ENCODE measurements around the gene GTF3C4.

The GTF3C4 gene

GRCh38 chr9:132721661-132722060, 51.4 kb downstream of the GTF3C4 start:
- H3K4me1 Mint-ChIP-seq (ENCODE audit: low read depth): no peaks in the 10 kb centered on the region
- no peaks in the 10 kb centered on the region for H3K36me3 Mint-ChIP-seq (ENCODE audit: low read depth)
- no peak overlapping the region for H3K27ac Mint-ChIP-seq
- no peaks in the 10 kb centered on the region for H3K9me3 Mint-ChIP-seq
- H3K4me3 Mint-ChIP-seq: no peak overlapping the region
- intact Hi-C loops (cut with micrococcal nuclease): no loop called here
- H3K27me3 Mint-ChIP-seq: peaks cover 38% of the 10 kb centered on the region

GRCh38 chr9:132722564-132723065, 52.4 kb downstream of the GTF3C4 start:
- Mint-ChIP-seq H3K9me3 (no peaks in the 10 kb centered on the region), H3K4me1 (ENCODE audit: low read depth) (no peaks in the 10 kb centered on the region), H3K27ac (no peak overlapping the region), H3K36me3 (ENCODE audit: low read depth) (no peaks in the 10 kb centered on the region), H3K4me3 (no peak overlapping the region), H3K27me3 (peaks cover 29% of the 10 kb centered on the region)
- intact Hi-C loops (cut with micrococcal nuclease): no loop called here

GRCh38 chr9:132723809-132724208, 53.5 kb downstream of the GTF3C4 start:
- intact Hi-C loops (cut with micrococcal nuclease): no loop called here
- no peaks in the 10 kb centered on the region for H3K4me1 Mint-ChIP-seq (ENCODE audit: low read depth)
- H3K27me3 Mint-ChIP-seq: peaks cover 20% of the 10 kb centered on the region
- no peaks in the 10 kb centered on the region for H3K36me3 Mint-ChIP-seq (ENCODE audit: low read depth)
- no peak overlapping the region for H3K27ac Mint-ChIP-seq
- no peak overlapping the region for H3K4me3 Mint-ChIP-seq
- no peaks in the 10 kb centered on the region for H3K9me3 Mint-ChIP-seq

- H3K4me1 Mint-ChIP-seq (ENCODE audit: low read depth): no peaks in the 10 kb centered on the region
- H3K27ac Mint-ChIP-seq: no peak overlapping the region
- peaks cover 10% of the 10 kb centered on the region for H3K27me3 Mint-ChIP-seq
- no peak overlapping the region for H3K4me3 Mint-ChIP-seq
- intact Hi-C loops (cut with micrococcal nuclease): no loop called here
- H3K36me3 Mint-ChIP-seq (ENCODE audit: low read depth): no peaks in the 10 kb centered on the region
- no peaks in the 10 kb centered on the region for H3K9me3 Mint-ChIP-seq
Measured at GRCh38 chr9:132725306-132725705, 55.0 kb downstream of the GTF3C4 start.

GRCh38 chr9:132726576-132727130, 56.4 kb downstream of the GTF3C4 start:
- H3K27me3 Mint-ChIP-seq: peaks cover 12% of the 10 kb centered on the region
- H3K4me1 Mint-ChIP-seq (ENCODE audit: low read depth): no peaks in the 10 kb centered on the region
- H3K27ac Mint-ChIP-seq: no peak overlapping the region
- intact Hi-C loops (cut with micrococcal nuclease): no loop called here
- H3K4me3 Mint-ChIP-seq: no peak overlapping the region
- no peaks in the 10 kb centered on the region for H3K36me3 Mint-ChIP-seq (ENCODE audit: low read depth)
- no peaks in the 10 kb centered on the region for H3K9me3 Mint-ChIP-seq

- Mint-ChIP-seq H3K4me1 (ENCODE audit: low read depth) (no peaks in the 10 kb centered on the region), H3K27ac (no peak overlapping the region), H3K4me3 (no peak overlapping the region), H3K36me3 (ENCODE audit: low read depth) (no peaks in the 10 kb centered on the region), H3K27me3 (peaks cover 12% of the 10 kb centered on the region), H3K9me3 (no peaks in the 10 kb centered on the region)
- intact Hi-C loops (cut with micrococcal nuclease): no loop called here
Measured at GRCh38 chr9:132728071-132728470, 57.8 kb downstream of the GTF3C4 start.

GRCh38 chr9:132728497-132728896, 58.2 kb downstream of the GTF3C4 start:
- intact Hi-C loops (cut with micrococcal nuclease): no loop called here
- no peaks in the 10 kb centered on the region for H3K36me3 Mint-ChIP-seq (ENCODE audit: low read depth)

GRCh38 chr9:132729235-132729890, 59.1 kb downstream of the GTF3C4 start:
- no peaks in the 10 kb centered on the region for H3K4me1 Mint-ChIP-seq (ENCODE audit: low read depth)
- no peak overlapping the region for H3K27ac Mint-ChIP-seq
- intact Hi-C loops (cut with micrococcal nuclease): no loop called here
- H3K27me3 Mint-ChIP-seq: peaks cover 12% of the 10 kb centered on the region
- no peak overlapping the region for H3K4me3 Mint-ChIP-seq
- H3K36me3 Mint-ChIP-seq (ENCODE audit: low read depth): no peaks in the 10 kb centered on the region
- H3K9me3 Mint-ChIP-seq: no peaks in the 10 kb centered on the region

More at GRCh38 chr9:132728497-132728896, 58.2 kb downstream of the GTF3C4 start:
- H3K4me3 Mint-ChIP-seq: no peak overlapping the region
- no peaks in the 10 kb centered on the region for H3K4me1 Mint-ChIP-seq (ENCODE audit: low read depth)
- H3K27ac Mint-ChIP-seq: no peak overlapping the region
- peaks cover 12% of the 10 kb centered on the region for H3K27me3 Mint-ChIP-seq
- H3K9me3 Mint-ChIP-seq: no peaks in the 10 kb centered on the region

- H3K4me3 Mint-ChIP-seq: no peak overlapping the region
- intact Hi-C loops (cut with micrococcal nuclease): no loop called here
- no peaks in the 10 kb centered on the region for H3K9me3 Mint-ChIP-seq
- H3K4me1 Mint-ChIP-seq (ENCODE audit: low read depth): no peaks in the 10 kb centered on the region
- H3K27ac Mint-ChIP-seq: no peak overlapping the region
- H3K27me3 Mint-ChIP-seq: peaks cover 12% of the 10 kb centered on the region
- H3K36me3 Mint-ChIP-seq (ENCODE audit: low read depth): no peaks in the 10 kb centered on the region
Measured at GRCh38 chr9:132730054-132731033, 60.1 kb downstream of the GTF3C4 start.

- Mint-ChIP-seq H3K4me1 (ENCODE audit: low read depth) (no peaks in the 10 kb centered on the region), H3K27me3 (peaks cover 9% of the 10 kb centered on the region), H3K9me3 (no peaks in the 10 kb centered on the region), H3K36me3 (ENCODE audit: low read depth) (no peaks in the 10 kb centered on the region), H3K27ac (no peak overlapping the region), H3K4me3 (no peak overlapping the region)
- intact Hi-C loops (cut with micrococcal nuclease): no loop called here
Measured at GRCh38 chr9:132731230-132731629, 61.0 kb downstream of the GTF3C4 start.

GRCh38 chr9:132732326-132733259, 62.3 kb downstream of the GTF3C4 start:
- intact Hi-C loops (cut with micrococcal nuclease): no loop called here
- Mint-ChIP-seq H3K27me3 (peaks cover 8% of the 10 kb centered on the region), H3K27ac (no peak overlapping the region)

GRCh38 chr9:132733260-132733815, 63.1 kb downstream of the GTF3C4 start:
- no peaks in the 10 kb centered on the region for H3K36me3 Mint-ChIP-seq (ENCODE audit: low read depth)
- no peaks in the 10 kb centered on the region for H3K9me3 Mint-ChIP-seq
- no peak overlapping the region for H3K4me3 Mint-ChIP-seq
- intact Hi-C loops (cut with micrococcal nuclease): no loop called here
- no peaks in the 10 kb centered on the region for H3K4me1 Mint-ChIP-seq (ENCODE audit: low read depth)
- no peak overlapping the region for H3K27ac Mint-ChIP-seq
- H3K27me3 Mint-ChIP-seq: peaks cover 5% of the 10 kb centered on the region

More at GRCh38 chr9:132732326-132733259, 62.3 kb downstream of the GTF3C4 start:
- Mint-ChIP-seq H3K4me1 (ENCODE audit: low read depth) (no peaks in the 10 kb centered on the region), H3K9me3 (no peaks in the 10 kb centered on the region), H3K4me3 (no peak overlapping the region), H3K36me3 (ENCODE audit: low read depth) (no peaks in the 10 kb centered on the region)

- Mint-ChIP-seq H3K27me3 (peaks cover 26% of the 10 kb centered on the region), H3K4me3 (no peak overlapping the region)
Measured at GRCh38 chr9:132739710-132740310, 69.5 kb downstream of the GTF3C4 start.

More at GRCh38 chr9:132739710-132740310, 69.5 kb downstream of the GTF3C4 start:
- no peaks in the 10 kb centered on the region for H3K9me3 Mint-ChIP-seq
- H3K36me3 Mint-ChIP-seq (ENCODE audit: low read depth): no peaks in the 10 kb centered on the region
- no peaks in the 10 kb centered on the region for H3K4me1 Mint-ChIP-seq (ENCODE audit: low read depth)
- H3K27ac Mint-ChIP-seq: no peak overlapping the region
- intact Hi-C loops (cut with micrococcal nuclease): no loop called here

All from dendritic cell treated with granulocyte-macrophage colony-stimulating factor and Interleukin-4, amounts not matched to agents 40 ng/mL and 50 ng/mL, for 4 days (primary cell).